Ishikawa (cell line): ENCODE results near the gene SH3RF1.

Source experiments
- CEBPB ChIP-seq: IDR thresholded peaks from 2 replicates; pipeline ENCODE4 v1.6.1; 2012
- CREB1 ChIP-seq: IDR thresholded peaks from 2 replicates; pipeline ENCODE4 v1.6.1; 2012; ENCODE audit warnings: low read depth
- EP300 ChIP-seq: IDR thresholded peaks from 2 replicates; pipeline ENCODE4 v1.6.1; 2012; ENCODE audit warnings: borderline replicate concordance
- FOXM1 ChIP-seq: IDR thresholded peaks from 2 replicates; pipeline ENCODE4 v1.6.1; 2012; ENCODE audit warnings: low read depth, borderline replicate concordance
- MAX ChIP-seq: IDR thresholded peaks from 2 replicates; pipeline ENCODE4 v1.6.1; 2012
- NFIC ChIP-seq: IDR thresholded peaks from 2 replicates; pipeline ENCODE4 v1.6.1; 2012
- RAD21 ChIP-seq: IDR thresholded peaks from 2 replicates; pipeline ENCODE4 v1.6.1; 2012; ENCODE audit warnings: low read depth
- TEAD4 ChIP-seq: IDR thresholded peaks from 2 replicates; pipeline ENCODE4 v1.6.1; 2012
- YY1 ChIP-seq: IDR thresholded peaks from 2 replicates; pipeline ENCODE4 v1.6.1; 2012; ENCODE audit warnings: low read depth
- TF ChIP-seq, protein P1 (sequence below): IDR thresholded peaks from 2 replicates; pipeline ENCODE4 v1.6.1; 2012; ENCODE audit warnings: low read depth, mild to moderate bottlenecking

DNA sequence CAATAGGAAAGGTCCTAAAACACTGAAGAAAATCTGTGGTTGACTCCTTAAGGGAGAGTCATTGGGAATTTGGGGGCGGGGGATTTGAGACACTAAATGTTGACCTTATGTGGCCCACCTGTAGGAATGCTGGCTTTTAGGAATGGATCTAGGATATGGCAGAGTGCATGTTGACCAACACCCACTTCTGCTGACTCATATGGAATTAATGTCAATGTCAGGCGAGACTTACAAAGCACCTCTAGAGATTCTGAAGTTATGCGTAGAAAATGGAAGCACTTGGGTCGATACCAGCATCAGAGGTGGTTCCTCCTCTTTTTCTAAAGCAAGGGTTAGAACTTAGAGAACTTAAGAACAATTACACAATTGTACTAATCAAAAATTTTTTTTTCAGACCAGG lies 160.1 kb downstream of the SH3RF1 start:
- no peak for TF ChIP-seq RAD21
- no peak for TF ChIP-seq TEAD4
- no peak for TF ChIP-seq CREB1
- TF ChIP-seq, protein P1, sequence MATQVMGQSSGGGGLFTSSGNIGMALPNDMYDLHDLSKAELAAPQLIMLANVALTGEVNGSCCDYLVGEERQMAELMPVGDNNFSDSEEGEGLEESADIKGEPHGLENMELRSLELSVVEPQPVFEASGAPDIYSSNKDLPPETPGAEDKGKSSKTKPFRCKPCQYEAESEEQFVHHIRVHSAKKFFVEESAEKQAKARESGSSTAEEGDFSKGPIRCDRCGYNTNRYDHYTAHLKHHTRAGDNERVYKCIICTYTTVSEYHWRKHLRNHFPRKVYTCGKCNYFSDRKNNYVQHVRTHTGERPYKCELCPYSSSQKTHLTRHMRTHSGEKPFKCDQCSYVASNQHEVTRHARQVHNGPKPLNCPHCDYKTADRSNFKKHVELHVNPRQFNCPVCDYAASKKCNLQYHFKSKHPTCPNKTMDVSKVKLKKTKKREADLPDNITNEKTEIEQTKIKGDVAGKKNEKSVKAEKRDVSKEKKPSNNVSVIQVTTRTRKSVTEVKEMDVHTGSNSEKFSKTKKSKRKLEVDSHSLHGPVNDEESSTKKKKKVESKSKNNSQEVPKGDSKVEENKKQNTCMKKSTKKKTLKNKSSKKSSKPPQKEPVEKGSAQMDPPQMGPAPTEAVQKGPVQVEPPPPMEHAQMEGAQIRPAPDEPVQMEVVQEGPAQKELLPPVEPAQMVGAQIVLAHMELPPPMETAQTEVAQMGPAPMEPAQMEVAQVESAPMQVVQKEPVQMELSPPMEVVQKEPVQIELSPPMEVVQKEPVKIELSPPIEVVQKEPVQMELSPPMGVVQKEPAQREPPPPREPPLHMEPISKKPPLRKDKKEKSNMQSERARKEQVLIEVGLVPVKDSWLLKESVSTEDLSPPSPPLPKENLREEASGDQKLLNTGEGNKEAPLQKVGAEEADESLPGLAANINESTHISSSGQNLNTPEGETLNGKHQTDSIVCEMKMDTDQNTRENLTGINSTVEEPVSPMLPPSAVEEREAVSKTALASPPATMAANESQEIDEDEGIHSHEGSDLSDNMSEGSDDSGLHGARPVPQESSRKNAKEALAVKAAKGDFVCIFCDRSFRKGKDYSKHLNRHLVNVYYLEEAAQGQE, result no peak
- no peak for TF ChIP-seq YY1
- TF ChIP-seq NFIC, result no peak
- no peak for TF ChIP-seq CEBPB
- TF ChIP-seq MAX, result no peak
- no peak for TF ChIP-seq EP300
- no peak for TF ChIP-seq FOXM1
